GM19452 (cell line): Measurements from ENCODE around the gene NPY4R2.
"Not testable (repeated sequence)": the region's sequence is repeated elsewhere in the genome, so short reads cannot be mapped to it uniquely, and the experiment has no call there.

ENCODE experiments used
- ATAC-seq: cut with Tn5 transposase; IDR thresholded peaks from one replicate; pipeline ENCODE4 v1.9.1; 2021; ENCODE audit not compliant: unreplicated experiment

NPY4R2 gene

DNA sequence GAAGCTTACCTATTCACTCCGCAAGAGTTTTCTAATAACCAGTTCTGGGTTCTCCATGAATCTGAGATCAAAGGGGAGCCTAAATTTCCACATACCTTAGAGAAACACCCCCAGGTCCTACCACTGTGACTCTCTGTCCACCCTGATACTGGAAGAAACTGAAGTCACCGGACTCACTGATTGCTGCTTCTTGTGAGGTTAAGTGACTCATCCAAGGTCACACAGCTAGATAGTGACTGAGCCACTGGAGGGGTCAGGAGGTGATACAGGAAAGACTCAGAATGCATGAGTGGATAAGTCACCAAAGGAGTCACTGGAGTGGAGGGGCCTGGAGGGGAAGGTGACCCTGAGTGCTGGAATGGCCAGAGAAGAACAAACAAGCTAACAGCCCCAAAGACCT is 9.8 kb downstream of the NPY4R2 start:
- ATAC-seq, result not testable (repeated sequence)

DNA sequence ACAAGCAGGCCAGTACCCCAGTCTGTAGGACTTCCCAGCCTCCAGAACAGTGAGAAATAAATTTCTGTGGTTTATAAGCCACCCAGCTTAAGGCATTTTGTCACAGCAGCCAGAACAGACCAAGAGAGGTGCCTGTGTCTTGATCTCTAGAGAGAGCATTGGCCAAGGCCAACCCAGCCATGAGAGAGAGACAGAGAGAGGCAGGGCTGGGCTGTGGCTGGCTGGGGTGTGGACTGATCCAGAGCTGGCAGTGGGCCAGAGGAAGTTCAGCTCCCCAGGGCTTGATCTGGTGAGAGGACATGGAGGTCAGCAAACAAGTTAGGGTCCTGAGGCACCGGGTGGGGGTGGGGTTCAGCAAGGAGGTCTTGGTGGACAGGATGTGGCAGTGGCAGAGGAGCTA is 14.4 kb downstream of the NPY4R2 start:
- ATAC-seq, result not testable (repeated sequence)

DNA sequence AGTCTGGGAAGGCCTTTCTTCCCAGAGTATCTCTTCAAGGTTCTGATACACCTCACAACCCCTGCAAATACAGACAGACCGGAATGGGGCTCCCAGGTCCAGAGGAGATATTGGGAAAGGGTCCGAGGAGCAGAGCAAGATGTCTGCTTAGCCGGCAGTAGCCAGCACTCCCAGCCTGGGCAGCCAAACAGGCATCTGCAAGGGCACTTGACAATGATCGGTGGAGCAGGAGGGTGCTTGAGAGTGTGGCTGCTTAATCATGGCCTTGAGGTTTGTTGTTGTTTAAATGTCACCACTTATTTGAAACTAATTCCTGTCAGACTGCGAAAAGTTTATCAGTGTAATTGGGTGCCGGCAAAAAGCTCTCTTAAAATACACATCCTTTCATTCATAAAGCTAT is 15.0 kb downstream of the NPY4R2 start:
- ATAC-seq, result not testable (repeated sequence)

GRCh38 chr10:47936772-47937228 is 18.3 kb downstream of the NPY4R2 start:
- not testable (repeated sequence) for ATAC-seq

GRCh38 chr10:47937634-47938033 is 19.2 kb downstream of the NPY4R2 start:
- ATAC-seq, result not testable (repeated sequence)

DNA sequence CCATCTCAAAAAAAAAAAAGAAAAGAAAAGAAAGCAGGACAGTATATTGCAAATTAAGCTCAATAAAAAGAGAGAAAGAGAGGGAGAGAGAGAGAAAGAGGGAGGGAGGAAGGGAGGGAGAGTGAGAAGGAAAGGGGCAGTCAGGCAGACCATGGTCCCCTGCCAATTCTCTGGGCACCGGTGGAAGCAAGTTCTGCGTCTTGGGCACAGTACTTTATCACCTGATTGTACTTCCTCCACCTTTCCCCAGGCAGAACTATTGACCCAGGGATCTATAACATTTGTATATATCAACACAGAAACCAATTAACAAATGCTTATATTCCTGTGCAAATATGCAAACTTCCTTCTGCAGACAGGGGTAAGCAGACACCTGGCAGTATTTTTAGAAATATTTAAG is 22.4 kb downstream of the NPY4R2 start:
- not testable (repeated sequence) for ATAC-seq

DNA sequence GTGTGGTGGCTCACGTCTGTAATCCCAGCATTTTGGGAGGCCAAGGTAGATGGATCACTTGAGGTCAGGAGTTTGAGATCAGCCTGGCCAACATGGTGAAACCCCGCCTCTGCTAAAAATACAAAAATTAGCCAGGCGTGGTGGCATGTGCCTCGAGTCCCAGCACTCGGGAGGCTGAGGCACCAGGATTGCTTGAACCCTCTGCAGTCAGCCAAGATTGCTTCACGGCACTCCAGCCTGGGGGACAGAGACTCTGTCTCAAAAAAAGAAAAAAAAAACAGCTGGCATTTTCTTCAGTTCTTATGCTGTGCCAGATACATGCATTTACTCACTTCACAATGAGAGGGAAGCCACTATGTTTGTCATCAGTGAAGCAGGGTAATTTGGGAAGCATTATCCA is 22.9 kb downstream of the NPY4R2 start:
- ATAC-seq, result not testable (repeated sequence)

DNA sequence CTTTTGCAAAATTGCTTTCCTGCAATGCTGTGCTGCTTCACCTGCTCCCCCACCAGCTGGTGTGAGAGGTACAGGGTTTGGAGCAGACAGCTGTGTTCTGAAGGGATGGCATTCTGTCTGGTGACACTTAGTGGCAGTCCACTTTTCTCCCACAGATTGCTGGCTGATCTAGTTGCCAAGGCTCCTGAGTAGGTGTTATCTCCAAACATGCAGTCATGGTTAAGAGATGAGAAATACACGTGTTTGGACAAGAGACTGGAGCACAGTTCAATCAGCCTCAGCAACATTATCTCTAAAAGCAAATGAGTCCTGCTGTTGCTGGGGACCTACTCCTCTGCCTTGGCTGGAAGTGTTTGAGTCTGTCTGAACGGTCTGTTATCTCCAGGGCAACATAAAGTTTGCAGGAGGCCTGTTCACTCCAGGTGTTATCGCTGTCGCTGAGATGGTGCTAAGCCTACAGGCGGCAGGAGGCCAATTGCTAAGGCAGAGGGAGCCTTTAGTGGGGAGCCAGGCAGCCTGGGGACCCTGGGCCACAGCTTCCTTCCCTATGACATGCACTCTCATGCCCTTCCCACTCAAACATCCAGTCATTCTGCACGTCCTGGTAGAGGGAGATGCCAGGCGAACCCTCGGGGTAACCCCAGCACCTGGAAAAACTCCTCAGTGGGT is 24.0 kb downstream of the NPY4R2 start:
- not testable (repeated sequence) for ATAC-seq

GRCh38 chr10:47943328-47943727 is 24.9 kb downstream of the NPY4R2 start:
- not testable (repeated sequence) for ATAC-seq

GRCh38 chr10:47947424-47947823 is 29.0 kb downstream of the NPY4R2 start:
- ATAC-seq, result not testable (repeated sequence)

DNA sequence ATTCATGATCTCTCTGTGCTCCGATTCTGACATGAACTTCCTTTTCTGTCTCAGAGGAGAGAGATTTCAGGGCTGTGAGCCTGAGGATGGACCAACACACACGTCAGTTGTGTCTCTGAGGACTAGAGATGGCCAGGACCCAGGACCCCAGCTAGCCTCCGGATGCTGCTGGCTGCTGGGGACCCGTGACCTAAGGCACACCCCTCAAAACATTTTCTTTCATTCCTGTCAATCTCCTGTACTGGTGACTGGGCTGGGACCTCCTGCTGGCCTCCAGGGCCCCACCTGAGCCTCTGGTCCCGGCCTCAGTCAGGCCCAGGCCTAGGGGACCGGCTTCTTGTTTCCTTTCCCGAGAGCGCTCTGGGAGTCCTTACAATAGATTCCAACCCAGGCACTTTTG is 38.7 kb downstream of the NPY4R2 start:
- ATAC-seq, result not testable (repeated sequence)

GRCh38 chr10:47959677-47960076 is 41.2 kb downstream of the NPY4R2 start:
- ATAC-seq, result not testable (repeated sequence)

- not testable (repeated sequence) for ATAC-seq
Observed at GRCh38 chr10:47960699-47961098, 42.2 kb downstream of the NPY4R2 start.

DNA sequence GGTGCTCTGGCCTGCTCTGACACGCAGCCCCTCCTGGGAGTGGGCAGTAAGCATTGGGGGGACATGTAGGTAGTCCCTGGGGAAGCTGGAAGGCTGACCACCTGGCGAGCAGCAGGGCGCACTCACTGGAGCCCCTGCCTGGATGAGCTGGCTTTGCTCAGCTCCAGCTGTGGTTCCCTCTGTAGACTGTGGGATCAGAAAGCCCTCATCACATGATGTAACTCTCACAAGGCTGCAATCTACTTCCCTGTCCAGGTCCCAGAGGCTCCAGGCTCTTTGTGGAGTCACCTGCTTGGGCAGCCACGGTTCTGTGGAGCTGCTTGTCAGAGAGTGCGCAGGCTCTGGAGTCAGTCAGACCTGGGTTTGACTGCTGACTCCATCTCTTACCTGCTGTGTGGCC is 44.3 kb downstream of the NPY4R2 start:
- ATAC-seq, result not testable (repeated sequence)

GRCh38 chr10:47964280-47965063 is 46.0 kb downstream of the NPY4R2 start:
- ATAC-seq, result not testable (repeated sequence)

- peak; percentile 94 for ATAC-seq
Observed at GRCh38 chr10:47968988-47969387, 50.5 kb downstream of the NPY4R2 start.

- not testable (repeated sequence) for ATAC-seq
Observed at GRCh38 chr10:47970047-47970446, 51.6 kb downstream of the NPY4R2 start.

GRCh38 chr10:47971598-47971997 is 53.1 kb downstream of the NPY4R2 start:
- not testable (repeated sequence) for ATAC-seq

DNA sequence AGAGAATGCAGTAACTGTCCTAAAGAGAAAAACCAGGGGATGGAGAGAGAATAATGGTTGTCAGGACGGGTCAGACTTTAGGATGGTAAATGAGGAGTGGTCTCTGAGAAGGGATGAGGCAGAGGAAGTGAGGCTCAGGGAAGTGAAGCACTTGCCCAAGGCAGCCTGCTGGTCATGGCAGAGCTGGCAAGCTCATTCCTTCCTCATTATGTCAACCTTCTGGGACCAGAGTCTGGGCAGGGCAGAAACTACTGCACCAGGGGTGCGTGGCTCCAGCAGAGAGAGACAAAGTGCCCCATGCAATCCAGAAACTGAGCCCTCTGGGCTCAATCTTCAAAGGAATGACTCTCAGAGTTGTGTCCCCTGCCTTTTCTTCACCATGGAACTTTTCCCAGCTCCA is 53.6 kb downstream of the NPY4R2 start:
- ATAC-seq, result not testable (repeated sequence)
